GM23338 (cell line): ENCODE data around the gene CFAP47. TPM values are rescaled to one million over a fixed set of nuclear protein-coding genes. Genes with fewer than 3 reads are reported as not detected.

Experiments
- ATAC-seq: fragments of 200-7000 bp; cut with Tn5 transposase; 3 replicates; pipeline ENCODE4 v1.9.1; 2020
- DNase-seq: peaks from one replicate; pipeline ENCODE4 v3.0.0-alpha.2; 2015; ENCODE audit warnings: low spot score
- H2AFZ ChIP-seq: fragments of 200-600 bp; sonication (generic); 2 replicates; pipeline ENCODE4 v1.8.0; 2016; ENCODE audit warnings: antibody characterized with exemption, mild to moderate bottlenecking, moderate library complexity
- H3F3A ChIP-seq: fragments of 200-600 bp; sonication (generic); replicated peaks from 2 replicates; pipeline ENCODE4 v1.8.0; 2017; ENCODE audit warnings: antibody characterized with exemption, mixed run types, low read depth
- H3K27ac ChIP-seq: fragments of 200-600 bp; sonication (generic); 2 replicates; pipeline ENCODE4 v1.6.1; 2016; ENCODE audit warnings: low read depth
- H3K27me3 ChIP-seq: fragments of 200-600 bp; sonication (generic); 2 replicates; pipeline ENCODE4 v1.8.0; 2016; ENCODE audit warnings: mild to moderate bottlenecking, mixed run types, moderate library complexity; ENCODE audit not compliant: insufficient read depth
- H3K36me3 ChIP-seq: fragments of 200-600 bp; sonication (generic); 2 replicates; pipeline ENCODE4 v1.8.0; 2016; ENCODE audit warnings: mild to moderate bottlenecking; ENCODE audit not compliant: insufficient read depth
- H3K4me1 ChIP-seq: fragments of 200-600 bp; sonication (generic); 2 replicates; pipeline ENCODE4 v1.8.0; 2016; ENCODE audit warnings: mild to moderate bottlenecking, moderate library complexity; ENCODE audit not compliant: insufficient read depth
- H3K4me2 ChIP-seq: fragments of 200-600 bp; sonication (generic); 2 replicates; pipeline ENCODE4 v1.7.1; 2017; ENCODE audit warnings: mixed run types
- H3K4me3 ChIP-seq: fragments of 200-600 bp; sonication (generic); 2 replicates; pipeline ENCODE4 v1.6.1; 2016; ENCODE audit warnings: mixed run types
- H3K79me2 ChIP-seq: fragments of 200-600 bp; sonication (generic); replicated peaks from 2 replicates; pipeline ENCODE4 v1.8.0; 2017; ENCODE audit warnings: mild to moderate bottlenecking; ENCODE audit not compliant: insufficient read depth
- H3K9me2 ChIP-seq: fragments of 200-600 bp; sonication (generic); 2 replicates; pipeline ENCODE4 v1.8.0; 2017; ENCODE audit not compliant: insufficient read depth
- H4K20me1 ChIP-seq: fragments of 200-600 bp; sonication (generic); replicated peaks from 2 replicates; pipeline ENCODE4 v1.8.0; 2017; ENCODE audit warnings: mild to moderate bottlenecking; ENCODE audit not compliant: insufficient read depth
- H3K27ac Mint-ChIP-seq: 2 replicates; pipeline ENCODE4 v1.8.0; 2020; ENCODE audit warnings: inconsistent platforms, mild to moderate bottlenecking, moderate library complexity, mixed read lengths
- H3K27me3 Mint-ChIP-seq: 3 replicates; pipeline ENCODE4 v1.8.0; 2022; ENCODE audit warnings: low read depth, mild to moderate bottlenecking, moderate library complexity, mixed read lengths, inconsistent platforms; ENCODE audit not compliant: insufficient read depth, poor library complexity
- H3K36me3 Mint-ChIP-seq: 3 replicates; pipeline ENCODE4 v1.8.0; 2021; ENCODE audit warnings: low read depth, mild to moderate bottlenecking, inconsistent platforms, moderate library complexity, mixed read lengths
- H3K4me1 Mint-ChIP-seq: 3 replicates; pipeline ENCODE4 v1.8.0; 2020; ENCODE audit warnings: mild to moderate bottlenecking, inconsistent platforms, mixed read lengths
- H3K4me3 Mint-ChIP-seq: 3 replicates; pipeline ENCODE4 v1.8.0; 2021; ENCODE audit warnings: moderate library complexity, mild to moderate bottlenecking, inconsistent platforms, mixed read lengths
- H3K9me3 Mint-ChIP-seq: 3 replicates; pipeline ENCODE4 v1.8.0; 2020; ENCODE audit warnings: moderate library complexity, mild to moderate bottlenecking, inconsistent platforms, mixed read lengths
- CREB1 ChIP-seq: fragments of 250-450 bp; sonication (Bioruptor Pico); IDR thresholded peaks from 2 replicates; pipeline ENCODE4 v1.5.0; 2020; ENCODE audit warnings: low read depth, mild to moderate bottlenecking, moderate library complexity
- EZH2 ChIP-seq: fragments of 200-600 bp; sonication (generic); IDR thresholded peaks from one replicate; pipeline ENCODE4 v1.8.0; 2017; ENCODE audit warnings: antibody characterized with exemption, mild to moderate bottlenecking, low read depth; ENCODE audit not compliant: unreplicated experiment
- EZH2phosphoT487 ChIP-seq: fragments of 200-600 bp; sonication (generic); IDR thresholded peaks from one replicate; pipeline ENCODE4 v1.8.1; 2018; ENCODE audit warnings: antibody characterized with exemption; ENCODE audit not compliant: unreplicated experiment
- JUNB ChIP-seq: IDR thresholded peaks from one replicate; pipeline ENCODE4 v1.6.1; 2016; ENCODE audit warnings: antibody characterized with exemption; ENCODE audit not compliant: unreplicated experiment
- NANOG ChIP-seq: IDR thresholded peaks from 2 replicates; pipeline ENCODE4 v1.6.1; 2016; ENCODE audit warnings: antibody characterized with exemption, borderline replicate concordance
- POLR2AphosphoS5 ChIP-seq: IDR thresholded peaks from 2 replicates; pipeline ENCODE4 v1.6.1; 2016; ENCODE audit warnings: antibody characterized with exemption, low read depth
- STAT1 ChIP-seq: IDR thresholded peaks from one replicate; pipeline ENCODE4 v1.6.1; 2016; ENCODE audit warnings: antibody characterized with exemption; ENCODE audit not compliant: unreplicated experiment
- ZNF114 ChIP-seq: fragments of 250-450 bp; sonication (Bioruptor Pico); IDR thresholded peaks from 2 replicates; pipeline ENCODE4 v1.5.0; 2020; ENCODE audit warnings: mild to moderate bottlenecking, moderate library complexity
- polyA plus RNA-seq: library from polyadenylated mRNA; unstranded; fragments of >200 nt; fragmentation: Nextera tagmentation; extraction: Ambion mirVana; gene quantifications from 2 replicates; pipeline ENCODE4 v1.2.1, GENCODE V29; 2016
- total RNA-seq: library from RNA; depleted of rRNA; stranded (reverse); fragments of >200 nt; shearing (Covaris generic); gene quantifications from 2 replicates; pipeline ENCODE4 v1.2.3, GENCODE V29; 2014
- TF ChIP-seq, protein P1 (sequence below), 2 experiments: fragments of 200-600 bp in 1 of 2; sonication (generic) in 1 of 2; conservative IDR thresholded peaks; 2 replicates each; pipeline versions ENCODE4 v1.5.1 to v1.6.1; 2016 to 2017; ENCODE audit warnings: antibody characterized with exemption in 2 of 2, low read depth in 2 of 2, mild to moderate bottlenecking in 2 of 2, moderate library complexity in 1 of 2
- TF ChIP-seq, protein P2 (sequence below): IDR thresholded peaks from 2 replicates; pipeline ENCODE4 v1.6.1; 2016; ENCODE audit warnings: antibody characterized with exemption
- TF ChIP-seq, protein P3 (sequence below): IDR thresholded peaks from one replicate; pipeline ENCODE4 v1.6.1; 2018; ENCODE audit warnings: antibody characterized with exemption; ENCODE audit not compliant: unreplicated experiment

CFAP47 gene
- total and polyA plus RNA-seq, 2 experiments from 2014 or later, result not detected

DNA sequence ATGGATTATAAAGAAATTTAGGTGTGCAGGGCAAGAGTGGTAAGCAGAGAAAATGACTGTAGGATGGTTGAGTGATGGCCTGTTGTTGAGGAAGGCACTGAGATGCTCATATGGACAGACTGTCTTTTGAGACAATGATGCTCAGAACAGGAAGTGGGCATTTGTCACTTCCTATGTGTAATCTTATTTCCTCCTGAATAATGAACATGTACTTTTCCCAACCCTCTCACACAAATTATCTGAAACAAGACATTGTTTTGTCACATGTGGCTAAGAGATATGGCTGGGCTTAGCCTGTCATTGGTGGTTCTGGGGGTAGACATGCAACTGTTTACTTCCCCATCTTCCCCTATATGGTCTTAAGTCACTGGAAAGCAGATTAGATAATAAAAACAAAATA lies 240.5 kb downstream of the CFAP47 start:
- Histone ChIP-seq H3K79me2 (no peaks in the 10 kb centered on the region), H3K4me2 (no peak overlapping the region), H3K27ac (no peak overlapping the region), H3K4me1 (no peaks in the 10 kb centered on the region), H3K36me3 (no peaks in the 10 kb centered on the region), H3K9me2 (no peaks in the 10 kb centered on the region), H3K27me3 (no peaks in the 10 kb centered on the region), H2AFZ (no peak overlapping the region), H3K4me3 (no peak overlapping the region), H3F3A (no peaks in the 10 kb centered on the region), H4K20me1 (no peaks in the 10 kb centered on the region)
- H3K4me1 Mint-ChIP-seq, result no peaks in the 10 kb centered on the region
- H3K27me3 Mint-ChIP-seq, result no peaks in the 10 kb centered on the region
- H3K4me3 Mint-ChIP-seq, result no peak overlapping the region
- H3K9me3 Mint-ChIP-seq, result no peaks in the 10 kb centered on the region
- no peak for DNase-seq
- no peak overlapping the region for H3K27ac Mint-ChIP-seq
- no peaks in the 10 kb centered on the region for H3K36me3 Mint-ChIP-seq
- ATAC-seq, result no peak
- TF ChIP-seq, protein P1, sequence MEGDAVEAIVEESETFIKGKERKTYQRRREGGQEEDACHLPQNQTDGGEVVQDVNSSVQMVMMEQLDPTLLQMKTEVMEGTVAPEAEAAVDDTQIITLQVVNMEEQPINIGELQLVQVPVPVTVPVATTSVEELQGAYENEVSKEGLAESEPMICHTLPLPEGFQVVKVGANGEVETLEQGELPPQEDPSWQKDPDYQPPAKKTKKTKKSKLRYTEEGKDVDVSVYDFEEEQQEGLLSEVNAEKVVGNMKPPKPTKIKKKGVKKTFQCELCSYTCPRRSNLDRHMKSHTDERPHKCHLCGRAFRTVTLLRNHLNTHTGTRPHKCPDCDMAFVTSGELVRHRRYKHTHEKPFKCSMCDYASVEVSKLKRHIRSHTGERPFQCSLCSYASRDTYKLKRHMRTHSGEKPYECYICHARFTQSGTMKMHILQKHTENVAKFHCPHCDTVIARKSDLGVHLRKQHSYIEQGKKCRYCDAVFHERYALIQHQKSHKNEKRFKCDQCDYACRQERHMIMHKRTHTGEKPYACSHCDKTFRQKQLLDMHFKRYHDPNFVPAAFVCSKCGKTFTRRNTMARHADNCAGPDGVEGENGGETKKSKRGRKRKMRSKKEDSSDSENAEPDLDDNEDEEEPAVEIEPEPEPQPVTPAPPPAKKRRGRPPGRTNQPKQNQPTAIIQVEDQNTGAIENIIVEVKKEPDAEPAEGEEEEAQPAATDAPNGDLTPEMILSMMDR (conservative IDR thresholded peaks at IDR 0.05; ENCODE audit: low read depth in 2 of 2), result no peak
- TF ChIP-seq NANOG (no peak), EZH2phosphoT487 (no peak), STAT1 (no peak), CREB1 (CRISPR knock-in tag) (no peak), POLR2AphosphoS5 (no peak)
- TF ChIP-seq, protein P2, sequence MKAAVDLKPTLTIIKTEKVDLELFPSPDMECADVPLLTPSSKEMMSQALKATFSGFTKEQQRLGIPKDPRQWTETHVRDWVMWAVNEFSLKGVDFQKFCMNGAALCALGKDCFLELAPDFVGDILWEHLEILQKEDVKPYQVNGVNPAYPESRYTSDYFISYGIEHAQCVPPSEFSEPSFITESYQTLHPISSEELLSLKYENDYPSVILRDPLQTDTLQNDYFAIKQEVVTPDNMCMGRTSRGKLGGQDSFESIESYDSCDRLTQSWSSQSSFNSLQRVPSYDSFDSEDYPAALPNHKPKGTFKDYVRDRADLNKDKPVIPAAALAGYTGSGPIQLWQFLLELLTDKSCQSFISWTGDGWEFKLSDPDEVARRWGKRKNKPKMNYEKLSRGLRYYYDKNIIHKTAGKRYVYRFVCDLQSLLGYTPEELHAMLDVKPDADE, result no peak

DNA sequence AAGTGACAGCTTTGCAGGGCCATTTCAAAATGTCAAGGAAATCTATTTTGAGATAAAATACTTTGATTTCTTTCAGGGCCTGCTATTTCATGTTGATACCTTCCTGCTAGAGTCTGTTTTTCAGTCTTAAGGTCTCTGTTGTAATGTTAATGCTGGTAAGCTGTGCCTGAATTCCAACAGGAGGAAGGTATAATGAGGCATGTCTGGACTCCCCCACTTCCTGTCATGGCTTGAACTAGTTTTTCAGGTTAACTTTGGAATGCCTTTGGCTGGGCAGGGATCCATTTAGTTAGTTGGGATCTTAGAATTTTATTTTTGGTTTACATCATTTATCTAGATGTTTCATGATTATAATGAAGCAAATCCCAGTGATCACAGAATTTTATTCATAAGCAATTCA lies 279.0 kb downstream of the CFAP47 start:
- peak overlapping the region; percentile 92 for H3K27ac ChIP-seq
- H3K27me3 ChIP-seq, result no peaks in the 10 kb centered on the region
- H3K79me2 ChIP-seq, result no peaks in the 10 kb centered on the region
- Mint-ChIP-seq H3K4me3 (no peak overlapping the region), H3K36me3 (peaks cover 16% of the 10 kb centered on the region; the same call in 2 of the 3 replicates), H3K4me1 (peaks cover 3% of the 10 kb centered on the region; the same call in 1 of the 3 replicates), H3K27ac (no peak overlapping the region), H3K27me3 (no peaks in the 10 kb centered on the region), H3K9me3 (no peaks in the 10 kb centered on the region; the same call in 2 of the 3 replicates)
- ATAC-seq (peak; percentile 57), DNase-seq (peak; percentile 60)
- no peak overlapping the region for H3K4me3 ChIP-seq
- no peak overlapping the region for H2AFZ ChIP-seq
- no peaks in the 10 kb centered on the region for H3F3A ChIP-seq
- H3K4me1 ChIP-seq, result no peaks in the 10 kb centered on the region; the same call in 1 of the 2 replicates
- H3K9me2 ChIP-seq, result no peaks in the 10 kb centered on the region
- H4K20me1 ChIP-seq, result no peaks in the 10 kb centered on the region
- H3K36me3 ChIP-seq, result no peaks in the 10 kb centered on the region
- no peak overlapping the region for H3K4me2 ChIP-seq
- TF ChIP-seq NANOG (peak; percentile 31; the same call in 1 of the 2 replicates), JUNB (no peak), CREB1 (CRISPR knock-in tag) (no peak), ZNF114 (no peak), STAT1 (no peak), EZH2 (no peak), POLR2AphosphoS5 (no peak)
- TF ChIP-seq, protein P1 (conservative IDR thresholded peaks at IDR 0.05; ENCODE audit: low read depth in 2 of 2), result no peak
- TF ChIP-seq, protein P3, sequence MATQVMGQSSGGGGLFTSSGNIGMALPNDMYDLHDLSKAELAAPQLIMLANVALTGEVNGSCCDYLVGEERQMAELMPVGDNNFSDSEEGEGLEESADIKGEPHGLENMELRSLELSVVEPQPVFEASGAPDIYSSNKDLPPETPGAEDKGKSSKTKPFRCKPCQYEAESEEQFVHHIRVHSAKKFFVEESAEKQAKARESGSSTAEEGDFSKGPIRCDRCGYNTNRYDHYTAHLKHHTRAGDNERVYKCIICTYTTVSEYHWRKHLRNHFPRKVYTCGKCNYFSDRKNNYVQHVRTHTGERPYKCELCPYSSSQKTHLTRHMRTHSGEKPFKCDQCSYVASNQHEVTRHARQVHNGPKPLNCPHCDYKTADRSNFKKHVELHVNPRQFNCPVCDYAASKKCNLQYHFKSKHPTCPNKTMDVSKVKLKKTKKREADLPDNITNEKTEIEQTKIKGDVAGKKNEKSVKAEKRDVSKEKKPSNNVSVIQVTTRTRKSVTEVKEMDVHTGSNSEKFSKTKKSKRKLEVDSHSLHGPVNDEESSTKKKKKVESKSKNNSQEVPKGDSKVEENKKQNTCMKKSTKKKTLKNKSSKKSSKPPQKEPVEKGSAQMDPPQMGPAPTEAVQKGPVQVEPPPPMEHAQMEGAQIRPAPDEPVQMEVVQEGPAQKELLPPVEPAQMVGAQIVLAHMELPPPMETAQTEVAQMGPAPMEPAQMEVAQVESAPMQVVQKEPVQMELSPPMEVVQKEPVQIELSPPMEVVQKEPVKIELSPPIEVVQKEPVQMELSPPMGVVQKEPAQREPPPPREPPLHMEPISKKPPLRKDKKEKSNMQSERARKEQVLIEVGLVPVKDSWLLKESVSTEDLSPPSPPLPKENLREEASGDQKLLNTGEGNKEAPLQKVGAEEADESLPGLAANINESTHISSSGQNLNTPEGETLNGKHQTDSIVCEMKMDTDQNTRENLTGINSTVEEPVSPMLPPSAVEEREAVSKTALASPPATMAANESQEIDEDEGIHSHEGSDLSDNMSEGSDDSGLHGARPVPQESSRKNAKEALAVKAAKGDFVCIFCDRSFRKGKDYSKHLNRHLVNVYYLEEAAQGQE, result no peak
